GM12874 (cell line): Measurements from ENCODE around the gene ALG14.

Experiments used
- CTCF ChIP-seq: IDR thresholded peaks from 2 replicates; pipeline ENCODE4 v1.5.1; 2011; ENCODE audit warnings: low read depth, mild to moderate bottlenecking, control low read depth, low read length, moderate library complexity; ENCODE audit not compliant: insufficient read depth

Gene ALG14

DNA sequence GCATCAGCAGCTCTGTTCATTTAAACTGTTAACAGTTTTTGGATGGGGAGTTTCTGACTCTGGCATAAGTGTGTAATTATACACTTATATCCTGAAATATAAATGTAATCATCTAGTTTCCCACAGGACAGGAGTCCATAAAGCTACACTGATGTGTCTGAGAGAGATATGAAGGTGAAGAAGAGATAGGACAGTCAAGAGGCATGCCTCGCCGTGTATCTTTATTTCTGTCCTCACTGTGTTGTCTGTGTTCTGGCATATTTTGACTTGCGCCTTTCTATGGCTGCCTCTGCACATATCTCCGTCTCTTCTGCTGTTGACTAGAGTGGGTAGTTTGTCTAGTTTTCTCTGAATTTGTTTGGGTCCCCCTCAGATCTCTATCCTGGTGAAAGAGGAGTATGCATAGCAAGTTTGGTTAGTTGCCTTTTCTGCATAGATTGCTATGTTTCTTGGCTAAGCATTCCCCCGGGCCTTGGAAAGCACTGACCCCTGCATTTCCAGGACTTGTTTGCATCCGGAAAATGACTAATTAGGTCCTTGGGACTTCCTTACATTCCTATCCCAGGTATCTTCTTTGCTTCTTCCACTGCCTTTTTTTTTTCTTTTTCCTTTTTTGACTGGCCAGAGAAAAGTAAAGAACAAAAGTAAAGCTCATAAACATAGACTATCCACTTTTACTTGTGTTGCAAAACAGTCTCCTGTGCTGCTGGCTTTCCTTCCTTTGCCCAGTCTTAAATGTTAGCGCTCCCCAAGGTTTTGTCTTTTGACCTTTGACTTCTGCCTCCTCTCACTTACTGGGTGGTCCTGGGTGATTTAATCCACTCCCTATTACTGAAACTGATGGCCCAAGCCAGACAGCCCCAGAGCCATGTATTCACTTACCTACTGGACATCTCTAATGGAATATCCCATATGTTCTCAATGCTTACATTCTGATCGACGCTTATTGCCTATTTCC is 118.2 kb downstream of the ALG14 start:
- TF ChIP-seq CTCF, result no peak

DNA sequence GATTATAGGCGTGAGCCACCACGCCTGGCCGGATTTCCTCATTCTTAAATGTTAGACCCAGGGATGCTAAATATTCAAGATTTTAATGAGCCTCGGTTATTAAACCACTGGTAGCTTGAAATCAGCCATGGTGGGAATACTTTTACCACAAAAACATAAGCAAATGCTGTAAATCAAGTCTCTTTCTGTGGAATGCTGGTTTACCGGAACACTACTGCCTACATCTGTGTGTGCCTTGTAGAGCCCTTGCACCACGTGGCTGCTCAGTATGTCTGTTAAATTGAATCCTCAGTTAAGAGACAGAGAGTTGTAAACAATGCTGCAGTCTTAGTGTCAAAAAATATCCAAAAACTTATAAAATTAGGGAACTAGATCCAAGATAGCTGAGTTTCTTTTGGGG is 119.0 kb downstream of the ALG14 start:
- TF ChIP-seq CTCF, result no peak

DNA sequence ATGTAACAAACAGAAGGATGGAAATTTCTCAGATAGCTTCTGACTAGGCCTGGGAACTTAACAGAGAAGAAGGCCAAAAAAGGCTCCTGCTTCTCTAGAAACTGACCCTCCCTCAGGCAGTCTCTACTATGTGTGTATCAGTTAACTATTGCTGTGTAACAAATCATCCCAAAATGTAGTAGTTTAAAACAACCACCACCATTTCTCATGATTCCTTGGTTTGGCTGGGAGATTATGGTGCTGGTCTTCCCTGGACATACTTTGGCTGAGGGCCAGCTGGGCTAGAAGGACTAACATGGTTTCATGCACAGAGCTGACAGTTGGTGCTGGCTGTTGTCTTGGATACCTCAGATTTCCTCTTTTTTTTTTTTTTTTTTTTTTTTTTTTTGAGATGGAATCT is 119.6 kb downstream of the ALG14 start:
- no peak for TF ChIP-seq CTCF

DNA sequence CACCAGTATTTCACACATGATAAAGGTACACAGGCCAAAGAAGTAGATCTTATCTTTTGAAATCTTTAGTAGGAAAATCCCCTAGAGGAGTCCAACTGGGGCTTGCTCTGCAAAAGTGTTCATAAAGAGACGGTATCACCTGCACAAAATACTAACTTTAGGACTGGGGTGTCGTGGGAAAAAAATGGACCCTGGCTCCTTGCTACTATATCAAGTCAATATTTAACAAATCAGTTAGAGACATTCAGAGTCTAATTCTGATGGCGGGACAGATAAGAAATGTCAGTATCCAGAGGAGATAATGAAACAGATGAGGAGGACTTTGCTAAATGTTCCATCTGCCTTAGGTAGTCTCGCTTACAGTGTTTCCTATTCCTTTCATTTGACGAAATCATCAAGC is 120.2 kb downstream of the ALG14 start:
- TF ChIP-seq CTCF, result no peak

- TF ChIP-seq CTCF, result no peak
Measured at GRCh38 chr1:94951509-94952208, 121.1 kb downstream of the ALG14 start.

DNA sequence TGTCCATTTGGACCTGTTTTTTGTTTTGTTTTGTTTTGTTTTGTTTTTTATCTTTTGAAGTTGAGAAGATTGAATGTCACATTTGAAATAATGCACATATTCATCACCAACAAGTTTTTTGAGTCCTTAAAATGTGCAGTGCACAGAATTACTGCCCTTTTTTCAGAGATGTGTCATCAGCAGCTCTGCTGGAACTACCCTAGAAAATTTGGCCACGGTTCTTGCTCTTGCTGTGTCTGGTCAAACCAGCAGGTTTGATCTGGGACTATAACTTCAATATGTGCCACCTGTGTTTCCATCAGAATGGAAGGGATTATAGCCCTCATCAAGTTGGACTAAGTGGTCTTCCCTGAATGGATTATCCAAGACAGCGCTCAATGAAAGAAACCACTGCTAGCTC is 121.7 kb downstream of the ALG14 start:
- no peak for TF ChIP-seq CTCF
